Upper lobe of right lung (tissue), 1 donor: ENCODE results near the gene DDC. TPM values are rescaled to one million over a fixed set of nuclear protein-coding genes. Genes with fewer than 3 reads are reported as not detected.

Source experiments
- ATAC-seq: fragments of 200-7000 bp; cut with Tn5 transposase; one replicate; pipeline ENCODE4 v1.9.1; 2020; ENCODE audit warnings: mild to moderate bottlenecking, moderate library complexity
- DNase-seq: peaks from one replicate; pipeline ENCODE4 v3.0.0-alpha.2; 2020
- H3K27ac ChIP-seq: fragments of 200-600 bp; one replicate; pipeline ENCODE4 v1.8.0; 2022
- H3K27me3 ChIP-seq: fragments of 200-600 bp; one replicate; pipeline ENCODE4 v1.8.0; 2022; ENCODE audit warnings: mild to moderate bottlenecking
- H3K36me3 ChIP-seq: fragments of 200-600 bp; one replicate; pipeline ENCODE4 v1.8.0; 2022
- H3K4me1 ChIP-seq: fragments of 200-600 bp; one replicate; pipeline ENCODE4 v1.8.0; 2022
- H3K4me3 ChIP-seq: fragments of 200-600 bp; one replicate; pipeline ENCODE4 v1.8.0; 2022; ENCODE audit warnings: mild to moderate bottlenecking
- H3K9me3 ChIP-seq: fragments of 200-600 bp; one replicate; pipeline ENCODE4 v1.8.0; 2022
- intact Hi-C: fragments of 100-400 bp; cut with DNase I; formaldehyde crosslinking; loops from one replicate; pipeline ENCODE4 v1.11.0; 2022
- long read RNA-seq: library from polyadenylated mRNA; unstranded; transcript quantifications from one replicate; pipeline ENCODE4 v2.0.0, GENCODE V29; 2021
- total RNA-seq: library from RNA; stranded (reverse); fragmentation: NEBNext Ultra II Directional; extraction: Animal tissue kit (Norgen Biotek cat#: 25700); gene quantifications from one replicate; pipeline ENCODE4 v1.2.1, GENCODE V29; 2021
- TF ChIP-seq, protein P1 (sequence below): fragments of 200-600 bp; IDR thresholded peaks from one replicate; pipeline ENCODE4 v1.8.0; 2022; ENCODE audit warnings: antibody characterized with exemption
- donor health status: DM: no; HTN: yes; CAD: no; lungs with severe emphysema.

DDC gene, protein sequence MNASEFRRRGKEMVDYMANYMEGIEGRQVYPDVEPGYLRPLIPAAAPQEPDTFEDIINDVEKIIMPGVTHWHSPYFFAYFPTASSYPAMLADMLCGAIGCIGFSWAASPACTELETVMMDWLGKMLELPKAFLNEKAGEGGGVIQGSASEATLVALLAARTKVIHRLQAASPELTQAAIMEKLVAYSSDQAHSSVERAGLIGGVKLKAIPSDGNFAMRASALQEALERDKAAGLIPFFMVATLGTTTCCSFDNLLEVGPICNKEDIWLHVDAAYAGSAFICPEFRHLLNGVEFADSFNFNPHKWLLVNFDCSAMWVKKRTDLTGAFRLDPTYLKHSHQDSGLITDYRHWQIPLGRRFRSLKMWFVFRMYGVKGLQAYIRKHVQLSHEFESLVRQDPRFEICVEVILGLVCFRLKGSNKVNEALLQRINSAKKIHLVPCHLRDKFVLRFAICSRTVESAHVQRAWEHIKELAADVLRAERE
- 3.1 TPM for total RNA-seq
- long read RNA-seq: 0 reads

DNA sequence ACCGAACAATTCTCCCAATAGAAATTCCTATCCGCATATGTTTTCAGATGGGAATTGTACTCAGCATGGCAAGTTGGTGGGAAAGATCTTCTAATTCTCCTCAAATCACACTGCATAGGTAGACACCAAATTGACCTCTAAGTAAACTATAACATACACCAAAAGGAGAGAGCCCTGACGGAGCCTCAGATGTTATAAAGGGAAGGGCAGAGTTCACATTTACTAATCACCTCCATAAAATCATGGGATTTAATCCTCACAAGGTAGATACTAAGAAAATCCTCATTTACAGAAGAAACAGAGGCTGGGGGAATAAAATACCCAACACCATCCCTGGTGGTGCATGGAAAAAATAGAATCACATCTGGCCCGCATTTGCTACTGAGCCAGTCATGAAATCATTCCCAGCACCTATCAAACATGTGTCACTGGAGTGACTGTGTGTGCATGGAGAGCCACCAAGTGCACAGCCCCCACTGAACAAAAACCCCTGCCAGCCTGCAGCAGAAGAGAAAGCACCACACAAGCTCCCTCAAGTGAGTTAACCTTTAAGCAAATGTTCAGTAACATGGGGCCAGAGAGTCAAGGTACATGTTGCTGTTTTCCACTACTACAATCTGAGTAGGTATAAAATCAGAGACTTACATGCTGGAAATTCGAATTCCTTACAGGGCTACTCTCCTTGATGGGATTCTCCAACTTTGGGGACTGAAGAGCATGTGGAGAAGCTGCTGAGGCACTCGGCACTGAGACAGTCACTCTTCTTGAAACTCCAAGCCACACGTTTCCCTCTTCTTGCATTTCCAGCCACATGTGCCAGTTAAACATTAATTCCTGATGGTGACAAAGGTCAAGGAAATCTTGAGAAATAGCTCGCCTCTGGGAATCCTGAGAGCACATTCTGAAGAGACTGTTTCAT lies at the start of gene DDC:
DDC (minus strand) TSS at position 766 of the 919 bp plus-strand sequence. CDS start 21,320 bp downstream, outside the sequence.
- Histone ChIP-seq H3K27me3 (no peaks in the 10 kb centered on the region), H3K4me1 (peaks cover 4% of the 10 kb centered on the region), H3K9me3 (no peaks in the 10 kb centered on the region), H3K4me3 (no peak within 1 kb of the TSS), H3K36me3 (no peaks in the 10 kb centered on the region), H3K27ac (no peak within 1 kb of the TSS)
- ATAC-seq (peak; percentile 18), DNase-seq (no peak)
- TF ChIP-seq, protein P1, sequence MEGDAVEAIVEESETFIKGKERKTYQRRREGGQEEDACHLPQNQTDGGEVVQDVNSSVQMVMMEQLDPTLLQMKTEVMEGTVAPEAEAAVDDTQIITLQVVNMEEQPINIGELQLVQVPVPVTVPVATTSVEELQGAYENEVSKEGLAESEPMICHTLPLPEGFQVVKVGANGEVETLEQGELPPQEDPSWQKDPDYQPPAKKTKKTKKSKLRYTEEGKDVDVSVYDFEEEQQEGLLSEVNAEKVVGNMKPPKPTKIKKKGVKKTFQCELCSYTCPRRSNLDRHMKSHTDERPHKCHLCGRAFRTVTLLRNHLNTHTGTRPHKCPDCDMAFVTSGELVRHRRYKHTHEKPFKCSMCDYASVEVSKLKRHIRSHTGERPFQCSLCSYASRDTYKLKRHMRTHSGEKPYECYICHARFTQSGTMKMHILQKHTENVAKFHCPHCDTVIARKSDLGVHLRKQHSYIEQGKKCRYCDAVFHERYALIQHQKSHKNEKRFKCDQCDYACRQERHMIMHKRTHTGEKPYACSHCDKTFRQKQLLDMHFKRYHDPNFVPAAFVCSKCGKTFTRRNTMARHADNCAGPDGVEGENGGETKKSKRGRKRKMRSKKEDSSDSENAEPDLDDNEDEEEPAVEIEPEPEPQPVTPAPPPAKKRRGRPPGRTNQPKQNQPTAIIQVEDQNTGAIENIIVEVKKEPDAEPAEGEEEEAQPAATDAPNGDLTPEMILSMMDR: no peak
- intact Hi-C loops: no loop called here

DNA sequence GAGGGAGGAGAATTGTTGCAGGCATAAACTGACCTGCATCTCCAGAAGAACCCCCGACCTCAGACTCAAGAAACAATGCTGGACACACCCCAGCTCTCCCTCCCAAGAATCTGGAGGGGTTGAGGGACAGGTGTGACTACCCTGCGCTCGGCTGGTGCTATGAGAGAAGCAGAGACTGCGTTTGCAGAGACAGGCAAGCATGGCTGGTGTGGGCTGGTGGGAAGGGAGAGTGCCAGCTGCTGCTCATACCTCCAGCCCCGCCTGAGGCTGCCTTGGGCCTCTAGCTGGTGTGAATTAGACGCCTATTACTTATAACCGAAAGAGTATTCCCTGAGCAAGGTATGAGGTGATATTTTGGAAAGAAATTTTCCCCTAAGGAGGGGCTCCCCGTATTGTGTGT lies 48.3 kb upstream of the DDC start:
- H3K4me3 ChIP-seq: no peak overlapping the region
- TF ChIP-seq, protein P1: no peak
- no peaks in the 10 kb centered on the region for H3K4me1 ChIP-seq
- peaks cover 56% of the 10 kb centered on the region for H3K36me3 ChIP-seq
- no peak for DNase-seq
- intact Hi-C loops: no loop called here
- no peak overlapping the region for H3K27ac ChIP-seq
- no peaks in the 10 kb centered on the region for H3K27me3 ChIP-seq
- no peak for ATAC-seq
- H3K9me3 ChIP-seq: no peaks in the 10 kb centered on the region

DNA sequence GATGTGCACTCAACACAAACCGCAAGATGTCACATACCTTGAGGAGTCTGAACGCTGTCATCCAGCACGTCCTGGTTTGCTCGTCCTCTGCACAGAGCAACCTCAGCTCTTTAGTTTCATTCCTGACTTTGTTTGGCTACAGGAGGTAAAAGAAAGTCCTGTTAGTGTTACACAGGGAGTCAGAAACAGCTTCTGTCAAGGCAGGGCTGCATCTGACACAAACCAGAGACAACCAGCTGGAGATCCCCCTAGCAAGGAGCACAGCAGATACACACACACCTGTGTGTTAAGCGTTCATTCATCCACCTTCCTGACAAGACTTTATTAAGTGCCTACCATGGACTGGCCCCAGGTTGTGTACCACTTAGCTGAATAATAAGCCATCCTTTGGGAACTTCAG lies 47.5 kb upstream of the DDC start:
- peaks cover 56% of the 10 kb centered on the region for H3K36me3 ChIP-seq
- DNase-seq: no peak
- intact Hi-C loops: no loop called here
- H3K9me3 ChIP-seq: no peaks in the 10 kb centered on the region
- H3K4me1 ChIP-seq: no peaks in the 10 kb centered on the region
- H3K27me3 ChIP-seq: no peaks in the 10 kb centered on the region
- TF ChIP-seq, protein P1: no peak
- no peak overlapping the region for H3K4me3 ChIP-seq
- no peak for ATAC-seq
- no peak overlapping the region for H3K27ac ChIP-seq

DNA sequence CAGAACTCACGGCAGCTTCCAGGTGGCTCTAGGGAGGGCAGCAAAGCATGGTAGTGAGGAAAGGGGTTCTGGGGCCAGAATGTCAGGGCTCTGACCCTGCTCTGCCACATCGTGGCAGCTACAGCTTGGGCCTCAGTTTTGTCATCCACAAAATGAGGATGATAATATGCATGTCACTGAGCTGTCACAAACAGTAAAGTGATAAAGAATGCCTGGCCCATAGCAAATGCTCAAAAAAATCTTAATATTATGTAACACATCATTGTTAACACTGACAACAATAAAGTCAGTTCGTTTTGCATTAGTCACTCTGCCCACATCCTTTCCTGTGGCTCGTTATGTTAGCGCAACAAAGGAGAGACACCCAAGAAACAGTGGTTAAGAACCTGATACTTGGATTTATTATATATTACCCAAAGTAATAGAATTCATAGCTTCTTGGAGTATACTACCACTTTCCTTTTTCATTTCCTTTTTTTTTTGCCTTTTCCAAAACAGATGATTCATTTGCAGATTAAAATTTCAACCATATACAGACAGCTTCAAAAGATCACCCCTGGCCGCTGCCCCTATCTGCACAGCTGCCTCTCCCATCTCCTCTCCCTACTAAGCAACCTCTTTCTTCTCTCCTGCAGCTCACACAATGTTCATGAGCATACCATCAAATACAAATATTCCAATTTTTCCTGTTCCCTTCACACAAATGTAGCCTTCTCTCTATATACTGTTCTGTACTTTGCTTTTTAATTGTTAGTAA lies 45.5 kb upstream of the DDC start:
- intact Hi-C loops: no loop called here
- TF ChIP-seq, protein P1: no peak
- Histone ChIP-seq H3K4me1 (no peaks in the 10 kb centered on the region), H3K36me3 (peaks cover 70% of the 10 kb centered on the region), H3K9me3 (no peaks in the 10 kb centered on the region), H3K27me3 (no peaks in the 10 kb centered on the region), H3K4me3 (no peak overlapping the region), H3K27ac (peak overlapping the region; percentile 36)
- DNase-seq (no peak), ATAC-seq (no peak)

DNA sequence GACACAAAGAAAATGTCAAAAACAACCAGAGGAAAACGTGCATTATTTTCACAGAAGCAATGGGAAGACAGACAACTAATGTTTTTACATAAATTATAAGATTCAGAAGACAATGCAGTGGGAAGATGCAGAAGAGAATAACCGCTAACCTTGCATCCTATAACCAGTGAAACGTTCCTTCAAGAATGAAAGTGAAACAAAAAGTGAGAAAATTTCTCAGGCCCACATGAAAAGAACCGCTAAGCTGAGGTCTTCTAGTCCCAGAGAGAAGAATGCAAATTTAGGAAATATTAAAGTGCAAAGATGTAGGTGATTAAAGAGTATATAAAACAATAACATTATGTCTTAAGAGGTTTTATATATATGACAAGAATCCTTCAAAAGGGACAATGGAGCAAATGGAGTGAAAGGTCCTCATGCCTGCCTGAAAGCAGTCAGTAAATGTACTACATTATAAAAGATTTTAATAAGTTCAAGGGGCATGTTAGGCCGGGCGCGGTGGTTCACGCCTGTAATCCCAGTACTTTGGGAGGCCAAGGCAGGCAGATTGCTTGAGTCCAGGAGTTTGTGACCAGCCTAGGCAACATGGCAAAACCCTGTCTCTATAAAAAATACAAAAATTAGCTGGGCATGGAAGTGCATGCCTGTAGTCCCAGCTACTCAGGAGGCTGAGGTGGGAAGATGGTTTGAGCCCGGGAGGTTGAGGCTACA lies 43.1 kb upstream of the DDC start:
- no peak for ATAC-seq
- no peaks in the 10 kb centered on the region for H3K9me3 ChIP-seq
- no peak for DNase-seq
- no peaks in the 10 kb centered on the region for H3K4me1 ChIP-seq
- H3K27me3 ChIP-seq: no peaks in the 10 kb centered on the region
- intact Hi-C loops: no loop called here
- H3K27ac ChIP-seq: no peak overlapping the region
- TF ChIP-seq, protein P1: no peak
- H3K4me3 ChIP-seq: no peak overlapping the region
- H3K36me3 ChIP-seq: peaks cover 79% of the 10 kb centered on the region
